ENCODE data around the gene HMGB4.

The HMGB4 gene

DNA sequence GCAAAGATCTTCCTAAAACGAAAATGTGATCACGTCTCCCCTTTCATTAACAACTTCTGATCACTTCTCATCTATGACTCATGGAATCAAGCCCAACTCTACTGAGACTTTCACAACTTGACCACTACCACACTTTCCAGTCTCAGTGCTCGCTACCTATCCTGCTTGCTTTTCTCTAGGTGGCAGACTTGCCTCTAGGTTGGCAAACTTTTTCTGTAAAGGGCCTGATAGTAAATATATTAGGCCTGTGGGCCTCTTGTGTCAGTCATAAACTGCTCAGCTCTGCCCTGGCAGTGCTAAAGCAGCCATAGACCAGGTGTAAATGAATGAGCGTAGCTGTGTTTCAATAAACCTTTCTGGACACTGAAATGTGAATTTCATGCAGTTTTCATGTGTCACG is 21.5 kb upstream of the HMGB4 start:
- Histone ChIP-seq H3K36me3 (replicated peaks; ENCODE audit: low read depth, low read length) (no peaks in the 10 kb centered on the region), H3K9me3 (ENCODE audit: insufficient read depth, low read length) (no peaks in the 10 kb centered on the region), H3K4me1 (ENCODE audit: low read length) (no peaks in the 10 kb centered on the region), H3K4me3 (ENCODE audit: low read length) (no peak overlapping the region), H3K79me2 (ENCODE audit: low read length) (no peaks in the 10 kb centered on the region), H3K9ac (ENCODE audit: low read length) (no peak overlapping the region), H3K27ac (ENCODE audit: low read length) (no peak overlapping the region), H2AFZ (ENCODE audit: low read depth, low read length) (no peak overlapping the region), H3K4me2 (ENCODE audit: low read length) (no peak overlapping the region), H4K20me1 (ENCODE audit: insufficient read depth, low read length) (no peaks in the 10 kb centered on the region), H3K27me3 (ENCODE audit: low read depth, low read length) (no peaks in the 10 kb centered on the region)
- TF ChIP-seq, protein P1, sequence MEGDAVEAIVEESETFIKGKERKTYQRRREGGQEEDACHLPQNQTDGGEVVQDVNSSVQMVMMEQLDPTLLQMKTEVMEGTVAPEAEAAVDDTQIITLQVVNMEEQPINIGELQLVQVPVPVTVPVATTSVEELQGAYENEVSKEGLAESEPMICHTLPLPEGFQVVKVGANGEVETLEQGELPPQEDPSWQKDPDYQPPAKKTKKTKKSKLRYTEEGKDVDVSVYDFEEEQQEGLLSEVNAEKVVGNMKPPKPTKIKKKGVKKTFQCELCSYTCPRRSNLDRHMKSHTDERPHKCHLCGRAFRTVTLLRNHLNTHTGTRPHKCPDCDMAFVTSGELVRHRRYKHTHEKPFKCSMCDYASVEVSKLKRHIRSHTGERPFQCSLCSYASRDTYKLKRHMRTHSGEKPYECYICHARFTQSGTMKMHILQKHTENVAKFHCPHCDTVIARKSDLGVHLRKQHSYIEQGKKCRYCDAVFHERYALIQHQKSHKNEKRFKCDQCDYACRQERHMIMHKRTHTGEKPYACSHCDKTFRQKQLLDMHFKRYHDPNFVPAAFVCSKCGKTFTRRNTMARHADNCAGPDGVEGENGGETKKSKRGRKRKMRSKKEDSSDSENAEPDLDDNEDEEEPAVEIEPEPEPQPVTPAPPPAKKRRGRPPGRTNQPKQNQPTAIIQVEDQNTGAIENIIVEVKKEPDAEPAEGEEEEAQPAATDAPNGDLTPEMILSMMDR (IDR thresholded peaks at IDR 0.05; ENCODE audit: low read depth, low read length): 0 out of 2 replicates have a peak, but pooled peaks have one; percentile 4
- no peak for TF ChIP-seq EZH2phosphoT487 (IDR thresholded peaks at IDR 0.05; ENCODE audit: low read depth)

DNA sequence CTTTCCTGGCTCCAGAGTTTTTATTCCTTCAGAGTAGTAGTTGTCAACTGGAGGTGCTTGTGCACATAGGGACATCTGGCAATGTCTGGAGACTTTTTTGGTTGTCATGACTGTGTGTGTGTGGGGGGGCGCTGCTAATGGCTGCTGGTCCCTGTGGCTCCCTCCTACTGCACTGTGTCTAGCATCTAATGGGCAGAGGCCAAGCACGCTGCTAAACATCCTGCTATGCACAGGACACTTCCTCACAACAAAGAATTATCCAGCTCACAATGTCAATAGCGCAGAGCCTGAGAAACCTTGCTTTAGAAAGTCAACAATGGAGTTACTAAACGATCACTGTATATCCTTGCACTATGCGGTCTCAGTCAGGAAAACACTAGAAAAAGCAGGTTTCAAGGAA is 19.7 kb upstream of the HMGB4 start:
- no peak for TF ChIP-seq EZH2phosphoT487 (IDR thresholded peaks at IDR 0.05; ENCODE audit: low read depth)
- TF ChIP-seq, protein P1 (IDR thresholded peaks at IDR 0.05; ENCODE audit: low read depth, low read length): no peak
- Histone ChIP-seq H3K27ac (ENCODE audit: low read length) (no peak overlapping the region), H2AFZ (ENCODE audit: low read depth, low read length) (no peak overlapping the region)

DNA sequence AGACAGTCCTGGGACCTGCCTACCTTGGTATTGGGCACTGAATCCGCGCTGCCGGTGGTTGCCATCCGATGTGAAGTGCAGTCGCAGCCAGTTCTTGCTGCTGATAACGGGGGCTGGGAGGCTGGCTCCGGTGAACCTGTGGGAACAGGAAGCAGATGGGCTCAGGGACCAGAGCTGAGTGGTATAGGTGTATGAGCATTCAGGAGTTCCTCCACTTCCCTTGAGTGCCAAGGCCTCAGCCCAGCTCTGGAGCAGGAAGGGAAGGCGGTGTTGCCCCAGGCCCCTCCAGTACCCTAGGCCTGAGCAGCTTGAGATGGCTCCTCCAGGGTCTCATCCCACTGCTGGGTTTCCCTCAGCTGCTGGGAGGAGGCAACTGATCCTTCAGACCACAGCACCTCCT is 17.0 kb upstream of the HMGB4 start:
- H3K4me2 ChIP-seq (ENCODE audit: low read length): no peak overlapping the region
- H3K27me3 ChIP-seq (ENCODE audit: low read depth, low read length): no peaks in the 10 kb centered on the region
- H3K4me3 ChIP-seq (ENCODE audit: low read length): no peak overlapping the region
- no peaks in the 10 kb centered on the region for H3K9me3 ChIP-seq (ENCODE audit: insufficient read depth, low read length)
- H2AFZ ChIP-seq (ENCODE audit: low read depth, low read length): no peak overlapping the region
- no peaks in the 10 kb centered on the region for H3K79me2 ChIP-seq (ENCODE audit: low read length)
- no peak overlapping the region for H3K27ac ChIP-seq (ENCODE audit: low read length)
- H3K36me3 ChIP-seq (replicated peaks; ENCODE audit: low read depth, low read length): no peaks in the 10 kb centered on the region
- no peaks in the 10 kb centered on the region for H4K20me1 ChIP-seq (ENCODE audit: insufficient read depth, low read length)
- no peak for TF ChIP-seq EZH2phosphoT487 (IDR thresholded peaks at IDR 0.05; ENCODE audit: low read depth)
- TF ChIP-seq, protein P1 (IDR thresholded peaks at IDR 0.05; ENCODE audit: low read depth, low read length): no peak
- H3K9ac ChIP-seq (ENCODE audit: low read length): no peak overlapping the region
- H3K4me1 ChIP-seq (ENCODE audit: low read length): no peaks in the 10 kb centered on the region

More for the DNA sequence above, 19.7 kb upstream of the HMGB4 start:
- H3K36me3 ChIP-seq (replicated peaks; ENCODE audit: low read depth, low read length): no peaks in the 10 kb centered on the region
- no peaks in the 10 kb centered on the region for H3K9me3 ChIP-seq (ENCODE audit: insufficient read depth, low read length)
- H3K79me2 ChIP-seq (ENCODE audit: low read length): no peaks in the 10 kb centered on the region
- H3K4me2 ChIP-seq (ENCODE audit: low read length): no peak overlapping the region
- H3K4me1 ChIP-seq (ENCODE audit: low read length): no peaks in the 10 kb centered on the region
- H4K20me1 ChIP-seq (ENCODE audit: insufficient read depth, low read length): no peaks in the 10 kb centered on the region
- no peaks in the 10 kb centered on the region for H3K27me3 ChIP-seq (ENCODE audit: low read depth, low read length)
- H3K9ac ChIP-seq (ENCODE audit: low read length): no peak overlapping the region
- H3K4me3 ChIP-seq (ENCODE audit: low read length): no peak overlapping the region

DNA sequence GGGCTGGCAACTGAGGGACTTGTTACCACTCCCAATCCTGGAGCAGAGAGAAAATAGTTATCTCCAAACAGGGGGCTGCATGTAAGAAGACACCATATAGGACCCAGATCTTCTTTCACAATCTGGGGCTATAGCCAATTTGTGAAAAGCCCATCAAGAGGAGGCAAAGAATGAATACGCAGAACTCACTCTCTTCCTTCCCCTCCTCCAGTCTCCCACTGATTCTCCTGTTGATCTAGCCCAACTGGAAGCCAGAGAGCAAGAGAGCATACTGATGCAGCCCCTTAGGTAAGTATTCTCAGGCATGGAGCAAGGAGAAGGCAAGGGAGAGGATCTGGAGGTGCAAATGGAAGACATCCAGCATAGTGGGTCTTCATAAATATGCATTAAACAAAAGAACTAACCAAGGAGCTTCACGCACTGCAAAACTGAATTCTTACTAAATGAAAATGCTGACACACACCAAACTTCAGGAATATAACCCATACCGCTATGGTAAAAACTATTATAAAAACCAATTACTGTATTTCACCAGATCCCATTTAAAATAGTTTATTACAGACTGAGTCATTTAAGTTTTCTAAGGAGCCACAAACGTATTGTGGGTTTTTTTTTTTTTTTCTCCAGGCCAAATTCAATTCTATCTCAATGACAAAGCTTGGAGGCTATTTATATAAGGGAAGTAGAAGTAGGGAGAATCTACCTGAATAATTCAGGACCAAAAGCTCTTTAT is 15.5 kb upstream of the HMGB4 start:
- H3K27me3 ChIP-seq (ENCODE audit: low read depth, low read length): no peaks in the 10 kb centered on the region

More for the DNA sequence above, 15.5 kb upstream of the HMGB4 start:
- no peaks in the 10 kb centered on the region for H4K20me1 ChIP-seq (ENCODE audit: insufficient read depth, low read length)
- H3K4me3 ChIP-seq (ENCODE audit: low read length): no peak overlapping the region
- H3K79me2 ChIP-seq (ENCODE audit: low read length): no peaks in the 10 kb centered on the region
- H3K36me3 ChIP-seq (replicated peaks; ENCODE audit: low read depth, low read length): no peaks in the 10 kb centered on the region
- no peak overlapping the region for H3K27ac ChIP-seq (ENCODE audit: low read length)
- H3K4me2 ChIP-seq (ENCODE audit: low read length): no peak overlapping the region
- TF ChIP-seq, protein P1 (IDR thresholded peaks at IDR 0.05; ENCODE audit: low read depth, low read length): no peak
- no peak for TF ChIP-seq EZH2phosphoT487 (IDR thresholded peaks at IDR 0.05; ENCODE audit: low read depth)
- H3K9me3 ChIP-seq (ENCODE audit: insufficient read depth, low read length): no peaks in the 10 kb centered on the region
- no peak overlapping the region for H3K9ac ChIP-seq (ENCODE audit: low read length)
- no peaks in the 10 kb centered on the region for H3K4me1 ChIP-seq (ENCODE audit: low read length)
- no peak overlapping the region for H2AFZ ChIP-seq (ENCODE audit: low read depth, low read length)

Data from OCI-LY3 (cell line).